Measurements from ENCODE around the gene TTC23. TPM values are rescaled to one million over a fixed set of nuclear protein-coding genes. Genes with fewer than 3 reads are reported as not detected.

The TTC23 gene
- total RNA-seq, 1 donor = 28.5 TPM

- TF ChIP-seq CTCF (IDR thresholded peaks at IDR 0.05; ENCODE audit: insufficient read depth, low read depth, low read length) = no peak
- H3K4me3 ChIP-seq (ENCODE audit: low read depth, low read length) = no peak overlapping the region
- DNase-seq (ENCODE audit: low read depth) = no peak
Observed at GRCh38 chr15:99182791-99183190, 66.6 kb downstream of the TTC23 start.

GRCh38 chr15:99181545-99181971, 67.8 kb downstream of the TTC23 start:
- no peak for TF ChIP-seq CTCF (IDR thresholded peaks at IDR 0.05; ENCODE audit: insufficient read depth, low read depth, low read length)
- DNase-seq (ENCODE audit: low read depth) = peak; percentile 64

GRCh38 chr15:99180964-99181306, 68.4 kb downstream of the TTC23 start:
- H3K4me3 ChIP-seq (ENCODE audit: low read depth, low read length) = no peak overlapping the region
- TF ChIP-seq CTCF (IDR thresholded peaks at IDR 0.05; ENCODE audit: insufficient read depth, low read depth, low read length) = no peak
- DNase-seq (ENCODE audit: low read depth) = no peak

More at GRCh38 chr15:99181545-99181971, 67.8 kb downstream of the TTC23 start:
- H3K4me3 ChIP-seq (ENCODE audit: low read depth, low read length) = no peak overlapping the region

GRCh38 chr15:99180086-99180963, 69.1 kb downstream of the TTC23 start:
- DNase-seq (ENCODE audit: low read depth) = no peak
- TF ChIP-seq CTCF (IDR thresholded peaks at IDR 0.05; ENCODE audit: insufficient read depth, low read depth, low read length) = no peak
- H3K4me3 ChIP-seq (ENCODE audit: low read depth, low read length) = no peak overlapping the region

GRCh38 chr15:99177679-99178078, 71.7 kb downstream of the TTC23 start:
- no peak for DNase-seq (ENCODE audit: low read depth)
- H3K4me3 ChIP-seq (ENCODE audit: low read depth, low read length) = no peak overlapping the region
- TF ChIP-seq CTCF (IDR thresholded peaks at IDR 0.05; ENCODE audit: insufficient read depth, low read depth, low read length) = no peak

GRCh38 chr15:99176757-99177156, 72.6 kb downstream of the TTC23 start:
- DNase-seq (ENCODE audit: low read depth) = no peak
- no peak for TF ChIP-seq CTCF (IDR thresholded peaks at IDR 0.05; ENCODE audit: insufficient read depth, low read depth, low read length)
- no peak overlapping the region for H3K4me3 ChIP-seq (ENCODE audit: low read depth, low read length)

All from fibroblast of villous mesenchyme (primary cell).